NCI-H748 (cell line): ENCODE results near the gene RTN4R.

Source experiments
- DNase-seq: peaks from one replicate; lab custom pipeline; 2025; ENCODE audit not compliant: unreplicated experiment; lab: John Stamatoyannopoulos, UW

RTN4R gene

GRCh38 chr22:20218987-20219386 lies 49.1 kb downstream of the RTN4R start:
- DNase-seq = no peak

DNA sequence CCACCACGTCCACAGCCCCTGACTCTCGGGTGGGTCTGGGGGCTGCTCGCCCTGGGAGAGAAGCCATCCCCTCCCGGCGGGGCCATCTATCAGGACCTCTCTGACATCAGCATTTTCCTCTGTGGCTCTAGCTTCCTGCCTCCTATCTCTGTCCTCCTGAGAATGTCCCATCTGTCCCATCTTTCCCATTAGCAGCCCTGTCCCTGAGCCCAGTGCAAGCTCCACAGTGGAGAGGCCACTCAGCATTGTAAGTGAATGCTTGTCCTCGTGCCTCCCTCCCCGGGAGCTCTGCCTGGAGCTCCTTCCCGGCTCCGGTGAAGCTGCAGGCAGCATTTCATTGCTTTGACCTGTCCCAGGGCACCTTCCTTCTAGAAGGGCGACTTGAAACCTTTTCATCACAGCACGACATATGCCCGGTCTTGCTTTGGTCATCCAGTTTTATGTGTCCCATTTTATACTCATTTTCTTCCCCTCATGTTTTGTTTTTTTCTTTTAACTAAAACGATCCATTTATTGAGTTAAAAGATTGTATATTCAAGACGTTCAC lies 49.7 kb downstream of the RTN4R start:
- no peak for DNase-seq

GRCh38 chr22:20217563-20217962 lies 50.6 kb downstream of the RTN4R start:
- DNase-seq = no peak

- DNase-seq = no peak
Measured at GRCh38 chr22:20216863-20217499, 51.1 kb downstream of the RTN4R start.

DNA sequence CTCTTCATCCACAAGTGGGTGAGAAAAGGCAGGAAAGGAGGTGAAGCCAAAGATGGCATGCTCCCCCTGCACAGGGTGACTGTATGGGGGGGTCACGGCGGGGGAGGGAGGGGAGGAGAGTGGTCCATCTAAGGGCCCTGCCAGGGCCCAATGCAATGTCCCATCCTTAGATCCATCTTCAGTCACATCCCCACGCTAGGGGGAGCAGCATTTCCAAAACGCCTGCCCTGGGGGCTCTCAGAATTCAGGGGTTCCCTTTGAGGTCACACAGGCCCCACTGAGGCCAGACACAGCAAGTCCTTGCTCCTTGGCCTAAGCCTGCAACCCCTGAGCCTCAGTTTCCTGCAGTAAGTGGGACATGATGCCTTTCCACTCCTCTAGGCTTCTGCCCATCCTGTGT lies 52.4 kb downstream of the RTN4R start:
- no peak for DNase-seq

GRCh38 chr22:20214853-20215252 lies 53.3 kb downstream of the RTN4R start:
- no peak for DNase-seq

GRCh38 chr22:20213833-20214708 lies 54.0 kb downstream of the RTN4R start:
- DNase-seq = no peak

- DNase-seq = no peak
Measured at GRCh38 chr22:20212754-20213699, 55.1 kb downstream of the RTN4R start.

DNA sequence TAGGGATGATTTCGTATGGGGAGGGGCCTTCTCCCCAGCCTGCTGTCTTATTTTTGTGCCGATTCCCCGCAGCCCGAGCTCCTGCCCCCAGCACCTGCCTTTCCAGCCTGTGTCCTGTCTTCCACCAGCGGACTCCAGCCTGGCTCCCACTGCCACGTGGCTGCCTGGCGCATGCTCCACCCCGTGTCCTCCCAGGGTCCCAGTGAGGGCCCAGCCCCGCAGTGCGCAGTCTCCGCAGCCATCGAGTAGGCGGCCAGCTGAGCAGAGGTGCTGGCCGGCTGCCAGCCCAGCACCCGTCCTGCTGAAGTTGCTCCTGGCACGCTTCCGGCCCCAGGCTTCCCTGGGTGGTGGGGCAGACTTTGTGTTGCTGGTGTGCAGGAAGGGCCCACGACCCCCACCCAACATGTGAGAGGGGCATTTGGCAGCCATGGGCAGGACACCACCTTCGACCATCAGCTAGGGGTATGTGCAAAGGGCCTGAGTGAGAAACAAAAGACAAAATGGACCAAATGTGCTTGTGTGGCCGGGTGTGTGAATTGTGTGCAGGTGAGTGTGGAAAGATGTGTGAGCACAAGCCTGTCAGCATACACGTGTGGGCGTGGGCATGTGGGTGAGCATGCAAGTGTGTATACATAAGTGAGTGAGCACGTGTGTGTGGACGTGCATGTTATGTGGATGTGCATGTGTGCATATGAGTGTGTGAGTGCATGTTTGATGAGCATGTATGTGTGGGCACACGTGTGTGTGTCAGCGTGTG lies 55.9 kb downstream of the RTN4R start:
- DNase-seq = peak; percentile 30

DNA sequence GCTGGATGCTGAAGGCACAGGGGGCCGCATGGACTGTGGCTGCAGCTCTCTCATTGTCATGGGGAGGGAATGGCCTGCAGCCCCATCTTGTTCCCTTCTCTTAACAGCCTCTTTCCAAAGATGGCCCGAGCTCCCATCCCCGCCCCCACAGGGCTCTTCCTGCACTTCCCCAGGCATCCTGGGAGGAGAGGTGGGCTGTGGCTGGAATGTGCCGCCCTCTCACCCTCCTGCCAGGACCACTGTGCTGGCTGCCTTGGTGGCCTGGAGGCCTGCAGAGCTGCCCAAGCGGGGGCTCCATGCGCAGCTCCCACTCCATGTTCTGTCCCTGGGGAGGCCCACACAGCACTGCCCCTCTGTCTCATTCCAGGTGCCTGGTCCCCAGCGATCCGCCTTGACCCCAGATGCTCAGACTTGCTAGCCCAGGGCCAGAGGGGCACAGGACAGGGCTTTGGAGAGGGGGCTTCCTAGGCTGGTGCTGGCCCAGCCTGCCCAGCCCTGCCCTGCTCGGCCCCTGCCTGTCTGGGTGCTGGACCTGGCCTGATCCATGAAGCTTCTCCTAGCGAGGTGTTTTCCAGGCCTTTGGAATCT lies 56.6 kb downstream of the RTN4R start:
- no peak for DNase-seq

GRCh38 chr22:20210473-20211059 lies 57.6 kb downstream of the RTN4R start:
- DNase-seq = no peak

DNA sequence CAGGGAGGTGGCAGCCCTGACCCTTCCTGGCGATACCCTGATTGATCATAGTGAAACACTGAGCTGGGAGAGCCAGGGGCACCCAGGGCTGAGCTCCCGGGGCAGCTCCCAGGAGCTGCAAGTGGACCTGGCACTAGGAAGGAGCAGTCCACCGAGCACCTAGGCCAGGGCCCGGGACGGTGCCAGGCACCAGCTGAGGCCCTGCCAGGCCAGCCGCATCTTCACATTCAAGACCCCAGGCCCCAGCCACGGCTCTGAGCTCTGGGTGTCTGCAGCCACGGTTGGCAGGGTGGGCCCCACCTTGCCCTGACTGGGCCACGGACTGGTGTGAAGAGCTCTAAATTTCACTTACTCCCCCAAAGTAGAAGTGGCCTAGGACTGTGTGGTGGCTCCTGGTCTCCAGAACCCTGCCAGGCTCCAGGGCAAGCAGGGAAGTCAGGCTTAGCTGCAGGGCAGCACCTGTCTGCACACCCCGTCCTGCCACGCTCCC lies 58.3 kb downstream of the RTN4R start:
- no peak for DNase-seq

GRCh38 chr22:20208713-20209310 lies 59.3 kb downstream of the RTN4R start:
- no peak for DNase-seq

- no peak for DNase-seq
Measured at GRCh38 chr22:20207277-20208025, 60.7 kb downstream of the RTN4R start.

DNA sequence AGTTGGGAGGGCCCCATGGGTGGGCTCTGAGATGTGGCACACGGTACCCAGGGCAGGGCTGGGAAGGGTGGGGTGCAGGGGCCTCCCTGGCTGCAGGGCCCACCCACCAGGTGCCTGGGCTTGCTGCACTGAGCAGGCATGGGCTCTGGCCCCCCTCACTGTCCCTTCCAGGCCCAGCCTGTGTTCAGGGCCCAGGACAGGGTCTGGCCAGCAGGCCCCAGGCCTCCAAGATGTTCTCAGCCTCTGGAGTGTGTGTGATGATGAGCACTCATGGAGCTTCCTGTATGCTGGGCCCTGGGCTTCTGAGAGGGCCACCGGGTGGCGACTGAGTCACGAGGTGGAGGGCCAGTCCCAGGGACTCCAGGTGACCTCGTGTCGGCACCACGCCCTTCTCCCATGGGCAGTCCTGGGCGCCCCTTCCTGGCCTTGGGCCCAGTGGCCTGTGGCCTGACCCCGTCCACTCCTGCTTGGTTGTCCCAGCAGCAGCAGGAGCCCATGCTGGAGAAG lies 61.4 kb downstream of the RTN4R start:
- no peak for DNase-seq

- DNase-seq = peak; percentile 42
Measured at GRCh38 chr22:20205964-20206708, 62.0 kb downstream of the RTN4R start.

DNA sequence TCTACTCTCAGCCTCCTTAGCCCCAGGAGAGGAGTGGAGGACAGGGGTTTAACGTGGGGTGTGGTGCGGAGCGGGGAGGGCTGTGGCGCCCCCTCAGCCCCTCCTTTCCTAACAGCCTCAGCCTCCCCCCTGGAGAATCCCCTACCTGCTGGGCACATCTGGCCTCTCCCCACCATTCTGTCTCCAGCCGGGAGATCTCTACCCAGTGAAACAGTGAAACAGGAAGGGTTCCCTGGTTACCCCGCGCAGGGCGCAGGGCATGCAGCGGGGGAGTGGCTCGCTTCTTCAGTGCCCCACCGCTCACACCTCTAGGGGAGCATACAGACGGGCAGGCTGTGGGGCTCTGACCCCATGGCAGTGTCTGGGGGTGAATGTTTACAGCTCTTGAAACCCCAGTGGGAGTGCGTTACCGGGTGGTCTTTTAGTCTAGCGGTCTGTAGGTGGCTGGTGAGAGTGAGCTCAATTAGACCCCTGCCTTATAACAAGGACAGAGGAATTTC lies 62.6 kb downstream of the RTN4R start:
- no peak for DNase-seq
